NCI-H2029 (cell line): Measurements from ENCODE around the gene SIVA1.

Source experiments
- DNase-seq: peaks from one replicate; lab custom pipeline; 2025; lab: John Stamatoyannopoulos, UW

Gene SIVA1

DNA sequence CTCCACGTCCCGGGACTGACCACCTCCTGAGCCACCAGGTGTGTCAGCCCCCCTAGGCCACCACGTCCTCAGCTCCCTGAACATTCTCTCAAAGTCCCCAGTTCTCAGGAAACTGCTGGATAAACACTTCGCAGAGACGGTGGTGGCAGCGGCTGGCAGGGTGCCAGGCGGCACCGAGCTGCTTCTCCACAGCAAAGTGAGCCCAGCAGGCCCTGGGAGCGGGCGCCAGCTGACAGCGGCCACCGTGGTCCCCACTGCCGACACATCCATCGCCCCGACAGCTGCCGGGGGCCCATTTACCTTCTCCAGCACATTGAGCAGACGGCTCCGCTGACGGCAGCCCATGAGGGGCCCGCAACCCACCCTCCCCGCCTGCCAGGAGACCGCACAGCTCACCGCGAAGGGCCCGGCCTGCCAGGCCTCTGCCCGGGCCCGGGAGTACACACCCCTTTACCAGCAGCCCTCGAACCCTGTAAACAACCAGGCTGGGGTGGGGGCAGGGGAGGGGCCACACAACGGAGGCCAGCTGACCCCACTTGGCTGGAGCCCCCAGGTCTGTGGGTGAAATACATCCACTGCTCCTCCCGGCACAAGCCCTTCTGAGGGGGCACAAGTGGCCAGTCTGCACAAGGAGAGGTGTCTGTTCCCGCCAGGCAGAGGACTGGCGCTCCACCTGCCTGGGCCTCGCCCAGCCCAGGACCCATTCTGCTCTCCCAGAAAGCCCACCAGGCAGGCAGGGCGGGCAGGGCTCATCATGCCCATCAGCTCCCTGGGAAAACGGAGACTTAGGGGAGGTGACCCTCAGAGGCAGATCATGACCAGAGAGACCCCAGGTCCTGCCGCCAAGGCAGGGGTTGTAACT, 32.1 kb downstream of the SIVA1 start:
- DNase-seq, result no peak

DNA sequence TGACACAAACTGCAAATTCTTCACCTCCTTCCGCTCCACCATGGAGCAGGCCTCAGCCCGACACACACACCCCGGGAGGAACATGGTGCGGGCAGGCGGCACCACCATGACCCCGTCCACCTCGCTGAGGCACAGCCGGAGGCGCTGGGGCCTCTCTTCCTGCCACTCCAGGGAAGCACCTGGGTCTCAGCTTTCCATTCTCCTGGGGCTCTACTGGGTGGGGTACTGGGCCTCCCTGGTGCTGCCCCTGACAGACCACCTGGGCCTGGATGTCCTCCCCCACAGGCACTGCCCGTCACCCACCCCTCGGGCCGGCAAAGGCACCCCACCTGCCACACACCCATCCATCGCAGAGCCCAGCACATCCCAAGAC, 32.7 kb downstream of the SIVA1 start:
- no peak for DNase-seq

DNA sequence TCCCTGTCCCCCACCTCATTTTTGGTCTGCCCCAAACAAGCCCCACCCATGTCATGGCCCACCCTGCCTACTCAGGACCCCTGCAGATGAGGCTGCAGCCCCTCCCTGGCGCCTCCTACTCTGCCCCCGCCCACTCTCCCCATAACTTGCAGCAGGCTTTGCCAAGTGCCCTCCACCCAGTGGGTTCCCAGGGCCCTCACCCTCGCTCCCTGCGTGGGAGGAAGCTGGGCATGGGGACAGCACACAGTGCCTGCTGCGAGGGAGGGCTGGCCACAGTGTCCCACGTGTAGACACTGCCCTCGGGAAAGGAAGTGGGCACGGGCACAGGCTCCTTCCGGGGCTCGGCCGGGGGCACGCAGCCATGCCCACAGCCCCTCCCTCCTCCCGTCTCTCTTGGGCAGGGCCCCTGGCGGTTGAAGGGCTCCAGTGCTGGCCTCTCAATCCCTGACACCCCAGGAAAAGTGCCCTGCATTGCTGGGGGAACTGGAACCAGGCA, 33.2 kb downstream of the SIVA1 start:
- DNase-seq, result no peak

DNA sequence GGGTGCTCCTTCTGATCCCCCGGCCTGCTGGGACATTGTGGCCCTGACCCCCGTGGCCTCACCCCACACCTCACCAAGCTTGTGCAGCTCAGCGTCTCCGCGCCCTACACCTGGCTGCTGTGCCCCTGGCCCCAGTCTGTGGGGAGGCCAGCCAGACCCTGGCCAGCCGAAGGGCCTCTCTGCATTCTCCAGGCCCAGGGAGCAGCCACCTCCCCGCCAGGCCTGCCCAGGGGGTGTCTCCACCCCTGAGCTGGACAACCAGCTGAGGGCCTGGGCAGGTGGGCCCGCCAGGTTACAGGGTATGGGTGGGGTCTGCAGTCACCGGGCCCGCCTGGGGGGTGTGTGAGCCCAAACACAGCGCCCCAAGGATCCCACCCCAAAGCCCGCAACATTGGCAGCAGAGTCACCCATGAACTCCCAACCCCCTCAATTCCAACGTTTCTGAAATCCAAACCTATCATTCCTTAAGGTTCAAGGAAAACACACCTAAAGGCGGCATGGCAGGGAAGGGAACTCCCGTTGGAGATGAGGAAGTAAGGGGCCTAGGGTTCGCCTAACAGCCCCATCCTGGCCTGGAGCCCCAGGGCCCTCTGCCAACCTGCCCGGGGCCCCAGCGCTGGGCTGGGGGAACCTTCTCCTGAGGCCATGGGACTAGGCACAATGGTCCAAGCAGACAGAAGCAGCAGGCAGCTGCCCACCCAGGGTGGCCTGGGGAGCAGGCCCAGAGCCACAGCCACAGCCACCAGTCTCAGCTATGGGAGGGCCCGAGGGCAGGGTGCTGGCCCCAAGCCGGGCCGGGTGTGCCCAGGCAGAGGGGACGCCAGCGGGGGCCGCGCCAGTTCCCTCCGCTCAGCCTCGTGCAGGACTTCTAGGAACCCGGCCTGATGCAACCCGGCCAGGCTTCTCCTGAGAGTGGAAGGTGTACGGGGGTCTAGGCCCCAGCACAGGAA, 34.1 kb downstream of the SIVA1 start:
- DNase-seq, result no peak

DNA sequence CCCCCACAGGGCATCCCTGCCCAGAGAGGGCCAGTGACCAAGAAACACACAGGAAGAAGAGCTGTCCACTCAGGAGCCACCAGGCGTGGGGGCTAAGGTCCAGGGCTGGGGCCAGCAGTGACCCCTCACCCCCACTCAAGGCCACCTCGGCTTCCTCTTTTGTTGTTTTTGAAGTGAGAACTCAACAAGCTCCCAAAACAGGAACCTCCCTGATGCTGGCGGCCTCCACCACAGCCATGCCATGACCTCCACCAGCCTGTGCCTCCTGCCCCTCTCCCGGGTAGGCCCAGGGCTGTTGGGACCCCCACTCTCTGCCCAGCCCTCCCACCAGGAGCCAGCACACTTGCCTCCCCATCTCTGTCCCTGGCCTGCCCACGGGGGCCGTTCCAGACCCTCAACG, 34.8 kb downstream of the SIVA1 start:
- DNase-seq, result no peak

DNA sequence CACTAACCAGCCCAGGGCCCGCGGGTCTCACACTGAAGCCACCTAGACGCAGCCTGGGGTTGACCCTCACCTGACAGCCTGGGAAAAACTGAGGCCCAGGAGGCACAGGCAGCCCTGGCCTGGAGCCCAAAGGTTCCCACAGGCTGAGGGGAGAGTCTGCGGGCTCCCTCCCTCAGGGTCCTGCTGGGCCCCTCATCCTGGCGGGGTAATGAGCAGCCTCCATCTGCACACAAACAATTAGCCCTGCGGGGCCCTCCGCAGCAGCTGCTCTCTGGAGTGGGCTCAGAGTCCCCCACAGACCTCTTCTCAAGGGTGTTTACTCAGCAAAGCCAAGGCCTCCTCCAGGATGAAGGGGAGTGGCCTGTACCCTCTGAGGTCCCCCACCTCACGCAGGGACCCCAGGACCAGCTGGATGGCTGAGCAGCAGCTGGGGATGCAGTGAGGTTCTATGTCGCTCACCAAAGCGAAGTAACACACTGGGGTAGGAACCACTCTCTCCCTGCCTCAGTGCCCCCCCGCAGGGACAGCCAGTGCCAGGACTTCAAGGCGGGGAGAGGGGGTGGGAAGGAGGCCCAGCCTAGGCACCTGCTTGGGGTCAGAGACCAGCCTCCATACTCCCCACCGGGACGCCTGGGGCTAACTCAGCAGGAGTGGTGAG, 35.3 kb downstream of the SIVA1 start:
- no peak for DNase-seq

DNA sequence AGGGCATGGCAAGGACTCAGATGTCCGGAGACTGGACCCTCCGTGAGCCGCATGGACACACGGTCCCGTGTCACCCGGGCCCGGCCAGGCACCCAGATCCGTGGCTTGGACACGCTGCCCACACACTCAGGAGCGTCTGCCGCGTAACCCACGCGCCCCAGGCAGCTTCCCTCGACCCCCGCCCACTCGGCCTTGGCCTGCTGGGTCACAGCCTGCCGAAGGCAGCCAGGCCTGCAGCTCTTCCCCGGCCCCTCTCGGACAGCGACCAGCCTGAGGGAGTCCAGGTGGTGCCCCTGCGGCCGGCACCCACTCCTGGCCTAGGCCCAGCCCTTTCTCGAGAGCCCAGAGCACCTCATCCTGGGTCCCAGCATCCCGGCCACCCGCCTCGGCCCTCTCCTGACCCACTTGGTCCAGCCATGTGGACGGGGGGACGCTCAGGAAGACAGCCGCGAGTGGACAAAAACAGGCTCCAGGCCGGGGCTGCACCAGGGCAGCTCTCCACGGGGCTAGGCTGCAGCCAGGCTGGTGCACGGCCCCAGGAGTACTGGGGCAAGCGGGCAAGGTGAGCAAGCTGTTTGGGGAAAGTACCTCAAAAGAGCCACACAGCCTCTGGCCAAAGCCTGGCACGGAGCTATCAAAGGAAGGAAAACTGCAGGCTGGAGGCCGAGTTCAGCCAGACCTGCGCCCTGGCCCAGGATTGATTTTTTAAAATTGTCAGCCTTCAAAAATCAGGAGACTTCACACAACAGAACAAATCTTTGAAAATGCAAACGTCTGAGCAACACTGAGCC, 36.1 kb downstream of the SIVA1 start:
- no peak for DNase-seq

DNA sequence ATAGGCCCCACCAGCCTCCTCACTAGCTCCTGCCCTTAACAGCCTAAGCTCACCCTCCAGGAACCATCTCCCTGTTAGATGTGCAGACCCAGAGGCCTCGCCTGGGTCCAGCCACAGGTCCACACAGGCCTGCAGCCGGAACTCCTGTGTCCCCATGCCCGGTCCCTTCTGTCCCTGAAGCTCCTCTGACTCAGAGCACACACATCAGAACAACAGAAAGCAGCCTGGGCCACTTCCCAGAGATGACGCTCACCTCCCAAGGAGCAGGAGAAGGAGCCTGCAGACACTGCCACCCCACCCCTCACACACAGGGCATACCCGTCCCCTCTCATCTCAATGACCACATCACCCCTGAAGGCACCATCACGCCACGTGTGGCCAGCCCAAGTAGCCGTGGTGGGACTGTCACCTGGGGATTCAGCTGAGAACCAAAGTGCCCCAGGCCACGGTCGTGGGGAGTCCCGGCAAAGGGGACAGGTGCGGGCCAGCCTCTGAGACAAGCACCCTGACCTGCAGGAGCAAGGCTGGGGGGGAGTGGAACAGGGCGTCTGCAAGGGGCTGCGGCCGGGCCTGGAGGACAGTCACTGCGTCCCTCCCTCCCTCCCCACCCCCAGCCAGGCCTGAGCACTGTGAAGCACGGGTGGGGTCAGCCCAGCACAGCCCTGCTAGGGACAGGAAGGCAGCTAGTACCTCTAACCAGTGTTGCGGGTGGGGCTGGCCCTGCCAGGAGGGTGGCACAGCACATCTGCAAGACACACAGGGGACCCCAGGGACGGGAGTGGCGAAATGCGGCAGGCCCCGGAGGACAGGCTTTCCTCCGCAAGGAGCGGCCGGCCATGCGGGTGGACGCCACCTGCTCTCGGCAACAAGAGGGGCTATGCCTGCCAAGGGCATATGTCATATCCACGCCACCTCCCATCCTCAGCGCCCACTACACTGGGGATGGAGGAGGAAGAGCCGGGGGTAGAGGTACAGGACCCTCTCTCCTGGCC, 37.1 kb downstream of the SIVA1 start:
- no peak for DNase-seq

DNA sequence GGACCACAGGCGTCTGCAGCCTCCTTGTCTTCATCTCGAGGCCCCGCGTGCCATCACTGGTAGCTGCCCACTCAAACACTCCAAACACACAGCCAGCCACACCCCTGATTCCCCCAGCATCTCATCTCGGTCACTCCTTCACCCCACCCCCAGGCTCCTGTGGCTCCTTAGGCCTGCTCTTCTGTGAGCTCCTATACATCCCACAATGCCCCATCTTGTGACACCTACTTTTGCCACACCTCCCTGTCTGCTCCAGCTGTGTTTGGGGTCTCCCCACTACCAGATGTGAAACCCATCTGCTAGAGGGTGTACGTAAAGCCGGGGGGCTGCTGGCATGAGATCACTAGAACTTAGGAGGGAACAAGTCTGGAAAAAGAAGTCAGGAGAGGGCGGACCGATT, 38.5 kb downstream of the SIVA1 start:
- no peak for DNase-seq

DNA sequence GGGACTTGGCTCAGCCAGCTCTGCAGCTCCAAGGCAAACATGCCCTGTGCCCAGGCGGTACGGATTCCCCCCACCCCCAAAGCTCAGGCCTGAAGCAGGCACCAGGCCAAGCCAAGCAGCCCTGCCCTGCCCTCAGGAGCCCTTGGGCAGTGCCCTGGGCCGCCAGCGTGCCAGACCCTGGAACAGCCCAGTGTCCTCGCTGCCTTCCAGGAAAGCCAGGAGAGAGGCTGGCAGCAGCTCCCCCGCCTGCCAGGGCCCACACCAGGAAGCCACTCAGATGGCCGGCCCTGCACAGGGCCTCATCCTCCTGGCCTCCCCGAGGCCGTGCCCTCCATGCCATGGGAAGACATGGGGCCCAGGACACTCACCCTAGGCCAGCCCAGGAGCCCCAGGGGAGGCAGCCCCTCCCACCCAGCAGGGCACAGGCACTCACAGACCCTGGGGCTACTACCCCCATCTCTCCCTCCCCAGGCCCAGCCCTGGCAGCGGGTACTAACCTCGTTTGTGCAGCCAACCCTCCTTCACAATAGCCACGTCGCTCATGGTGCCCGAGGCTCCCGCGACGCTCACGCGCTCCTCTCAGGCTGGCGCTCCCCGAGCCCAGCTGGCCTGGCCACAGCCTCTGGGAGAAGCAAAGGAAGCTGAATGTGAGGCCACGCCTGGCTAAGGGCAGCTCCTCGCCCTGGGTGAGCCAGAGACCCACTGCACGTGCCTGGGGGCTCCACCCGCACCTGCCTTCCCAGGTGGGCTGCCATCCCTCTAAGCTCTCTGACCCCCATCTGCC, 39.3 kb downstream of the SIVA1 start:
- no peak for DNase-seq

DNA sequence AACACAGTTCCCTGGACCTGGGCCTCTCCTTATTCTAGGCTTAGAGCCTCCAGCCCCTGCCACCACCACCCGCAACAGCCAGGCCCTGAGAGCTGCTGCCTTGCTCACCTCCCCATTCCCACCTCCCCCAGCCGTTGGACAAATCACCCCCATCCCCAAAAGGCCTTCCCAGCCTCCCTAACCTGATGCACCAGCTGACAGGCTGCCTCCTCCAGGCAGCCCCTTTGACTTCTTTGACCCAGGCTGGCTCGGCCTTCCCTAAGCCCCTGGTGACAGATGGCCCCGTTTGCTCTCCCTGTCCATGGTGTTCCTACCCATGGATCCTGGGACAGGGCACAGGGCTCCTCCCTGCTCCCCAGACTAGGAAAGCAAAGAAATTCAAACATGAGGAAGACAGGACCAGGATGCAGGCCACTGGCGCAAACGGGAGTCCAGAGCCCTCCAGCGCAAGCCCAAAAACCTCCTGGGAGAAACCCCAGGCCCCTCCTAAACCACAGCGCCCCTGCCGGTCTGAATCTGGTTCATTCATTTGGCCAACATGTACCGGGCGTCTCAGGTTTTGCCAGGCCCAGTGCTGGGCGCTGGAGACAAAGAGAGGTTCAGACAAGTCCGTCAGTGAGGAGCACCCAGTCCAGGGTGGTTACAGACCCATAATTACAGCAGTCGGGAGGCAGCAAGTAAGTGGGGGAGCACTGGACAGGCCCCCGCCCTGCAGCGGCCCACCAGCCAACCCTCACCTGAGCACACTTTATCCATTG, 40.2 kb downstream of the SIVA1 start:
- DNase-seq, result no peak

DNA sequence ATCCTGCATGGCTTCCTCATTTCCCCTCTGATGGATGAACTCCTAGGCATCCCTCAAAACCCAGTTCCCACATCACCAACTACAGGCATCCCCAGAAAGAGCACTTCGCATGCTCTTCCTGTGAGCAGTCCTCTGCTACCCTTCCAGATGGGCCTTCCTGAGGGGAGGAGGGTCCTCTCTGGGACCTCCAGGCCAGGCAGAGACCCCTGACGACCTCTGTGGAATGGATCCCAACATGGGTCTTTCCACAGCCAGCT, 40.7 kb downstream of the SIVA1 start:
- DNase-seq, result no peak

DNA sequence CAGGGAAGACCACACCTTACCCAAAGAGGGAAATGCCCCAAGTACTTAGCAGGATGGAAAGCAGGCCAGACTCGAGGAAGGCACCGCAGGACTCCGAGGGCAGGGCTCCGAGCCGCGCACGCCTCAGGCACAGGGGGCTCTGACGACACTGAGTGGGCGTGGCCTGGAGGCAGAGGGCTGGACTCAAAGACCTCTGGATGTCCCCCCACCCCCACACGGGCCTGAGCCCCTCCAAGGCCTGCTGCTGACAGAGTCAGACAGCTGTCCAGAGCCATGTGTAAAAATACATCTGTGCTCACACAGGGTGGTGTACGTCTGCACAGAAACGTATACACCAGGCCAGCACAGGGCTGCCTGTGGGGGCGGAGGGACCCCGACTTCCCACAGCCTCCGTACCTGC, 41.2 kb downstream of the SIVA1 start:
- no peak for DNase-seq

DNA sequence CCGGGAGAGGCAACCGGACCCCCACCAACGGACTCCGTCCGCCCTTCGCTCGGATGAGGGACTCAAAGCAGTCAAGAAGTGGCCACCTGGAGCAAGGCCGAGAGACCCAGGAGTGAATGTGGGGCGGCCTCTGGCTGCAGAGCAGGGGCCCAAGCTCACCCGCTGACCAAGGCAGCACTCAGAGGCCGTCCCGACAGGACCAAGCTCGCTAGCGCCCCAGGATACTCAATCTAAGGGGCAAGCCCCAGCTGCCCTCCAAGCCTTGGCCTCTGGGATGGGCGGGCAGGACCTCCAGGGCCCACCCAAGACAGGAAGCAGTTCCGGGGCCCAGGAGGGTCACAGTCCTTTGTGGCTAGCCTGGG, 41.7 kb downstream of the SIVA1 start:
- no peak for DNase-seq

DNA sequence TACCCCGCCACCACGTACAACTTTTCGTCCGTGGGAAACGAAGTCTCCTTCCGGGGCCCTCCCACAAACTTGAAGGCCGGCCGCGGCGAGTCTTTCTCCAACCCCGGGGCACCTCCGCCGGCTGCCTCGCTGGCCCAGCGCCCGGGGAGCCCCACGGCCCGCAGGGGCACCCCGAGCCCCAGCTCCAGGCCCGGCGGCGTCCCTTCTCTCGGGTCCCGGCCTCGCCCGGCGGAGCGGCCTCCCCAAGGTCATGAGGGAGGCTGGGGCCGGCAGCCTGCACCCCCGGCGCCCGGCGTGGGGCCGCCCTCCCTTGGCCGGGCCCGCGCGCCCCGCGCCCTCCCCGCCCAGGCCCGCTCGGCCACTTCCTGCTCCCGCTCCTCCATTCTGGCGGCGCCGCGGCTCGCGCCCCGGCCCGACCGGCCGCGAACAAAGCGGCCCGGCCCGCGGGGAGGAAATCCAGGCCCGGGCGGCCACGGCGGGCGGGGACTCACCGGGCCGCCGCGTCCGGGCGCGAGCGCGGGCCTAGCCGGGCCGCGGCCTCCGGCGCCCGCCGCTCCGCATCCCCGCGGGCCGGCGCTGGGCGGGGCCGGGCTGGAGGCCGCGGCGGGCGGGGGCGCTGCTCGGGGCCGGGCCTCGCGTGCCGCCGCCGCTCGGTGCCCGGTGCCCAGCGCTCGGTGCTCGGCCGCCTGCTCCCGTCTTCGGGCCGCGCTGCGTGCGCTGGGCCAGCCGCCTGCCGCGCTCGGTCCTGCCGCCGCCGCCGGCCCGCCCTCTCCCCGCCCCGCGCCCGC, 42.2 kb downstream of the SIVA1 start, which contains the start of gene AKT1:
AKT1 (minus strand) TSS at position 756 of the 788 bp plus-strand sequence. CDS start 3,105 bp downstream, outside the sequence.
- no peak for DNase-seq

DNA sequence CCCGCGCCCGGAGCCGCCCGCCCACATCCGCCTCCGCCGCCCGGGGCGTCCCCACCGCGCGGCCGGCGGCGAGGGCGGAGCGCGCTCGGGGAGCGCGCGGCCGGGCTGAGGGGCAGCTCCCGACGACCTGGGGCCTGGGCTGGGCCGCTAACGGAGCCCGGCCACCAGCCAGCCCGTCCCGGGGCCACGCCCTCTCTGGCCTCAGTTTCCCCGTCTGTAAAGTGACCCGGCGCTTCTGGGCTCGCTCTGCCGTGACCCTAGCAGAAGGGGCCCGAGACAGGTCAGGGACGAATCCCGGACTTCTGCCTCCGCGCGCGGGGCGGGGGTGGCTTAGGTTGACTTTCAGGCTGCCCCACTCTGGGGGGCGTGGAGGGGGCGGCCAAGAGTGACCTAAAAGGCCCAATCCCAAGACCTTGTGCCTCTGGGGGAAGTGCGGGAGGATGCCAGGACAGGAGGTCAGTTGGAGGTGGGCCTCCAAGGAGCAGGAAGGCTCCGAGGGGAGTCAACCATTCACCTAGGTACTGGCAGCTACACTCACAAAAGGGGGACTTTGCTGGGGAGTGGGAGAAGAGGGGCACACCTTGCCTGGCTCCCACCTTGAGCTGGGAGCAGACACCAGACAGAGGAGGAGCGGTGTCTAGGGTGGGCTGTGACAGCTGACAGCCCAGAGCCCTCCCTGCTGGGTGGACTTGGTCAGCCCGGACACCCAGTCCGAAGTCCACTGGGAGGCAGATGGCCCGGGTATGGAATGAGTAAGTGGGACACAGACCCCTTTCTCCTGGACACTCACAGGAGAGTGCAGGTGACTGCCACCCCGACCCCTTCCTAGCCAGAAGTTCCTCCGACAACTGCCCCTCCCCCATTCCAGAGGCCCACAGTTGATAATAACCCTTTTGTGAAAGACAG, 43.1 kb downstream of the SIVA1 start:
- no peak for DNase-seq

DNA sequence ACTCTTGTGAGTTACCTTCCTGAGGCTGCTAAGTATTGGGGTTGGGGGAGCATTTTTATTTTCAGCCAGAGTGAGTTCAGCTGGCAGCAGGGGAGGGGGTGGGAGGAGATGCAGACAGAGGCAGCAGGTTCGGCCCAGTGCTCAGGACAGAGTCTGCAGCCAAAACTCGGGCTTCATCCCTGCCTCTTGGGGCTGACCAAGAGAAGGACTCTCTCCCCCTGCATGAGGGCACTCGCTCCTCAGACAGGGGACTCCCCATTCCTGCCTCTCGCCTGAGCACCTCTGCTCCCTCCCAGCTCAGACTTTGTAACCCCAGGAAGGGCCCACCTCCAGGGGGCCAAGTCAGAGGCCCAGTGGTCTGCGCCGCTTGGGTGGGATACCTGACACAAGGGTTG, 43.7 kb downstream of the SIVA1 start:
- no peak for DNase-seq
